NCI-H1105 (cell line): ENCODE measurements around the gene NME7.

ENCODE experiments used
- DNase-seq: peaks from one replicate; lab custom pipeline; 2025; lab: John Stamatoyannopoulos, UW

The NME7 gene

GRCh38 chr1:169106921-169107602 lies 260.5 kb downstream of the NME7 start:
- peak; percentile 27 for DNase-seq

GRCh38 chr1:169106095-169106920 lies 261.3 kb downstream of the NME7 start, which contains the start of gene ATP1B1:
Gene ATP1B1, plus strand, starts transcription at chr1:169106690. Its CDS starts 140 bp downstream, at chr1:169106830.
- peak; percentile 95 for DNase-seq

DNA sequence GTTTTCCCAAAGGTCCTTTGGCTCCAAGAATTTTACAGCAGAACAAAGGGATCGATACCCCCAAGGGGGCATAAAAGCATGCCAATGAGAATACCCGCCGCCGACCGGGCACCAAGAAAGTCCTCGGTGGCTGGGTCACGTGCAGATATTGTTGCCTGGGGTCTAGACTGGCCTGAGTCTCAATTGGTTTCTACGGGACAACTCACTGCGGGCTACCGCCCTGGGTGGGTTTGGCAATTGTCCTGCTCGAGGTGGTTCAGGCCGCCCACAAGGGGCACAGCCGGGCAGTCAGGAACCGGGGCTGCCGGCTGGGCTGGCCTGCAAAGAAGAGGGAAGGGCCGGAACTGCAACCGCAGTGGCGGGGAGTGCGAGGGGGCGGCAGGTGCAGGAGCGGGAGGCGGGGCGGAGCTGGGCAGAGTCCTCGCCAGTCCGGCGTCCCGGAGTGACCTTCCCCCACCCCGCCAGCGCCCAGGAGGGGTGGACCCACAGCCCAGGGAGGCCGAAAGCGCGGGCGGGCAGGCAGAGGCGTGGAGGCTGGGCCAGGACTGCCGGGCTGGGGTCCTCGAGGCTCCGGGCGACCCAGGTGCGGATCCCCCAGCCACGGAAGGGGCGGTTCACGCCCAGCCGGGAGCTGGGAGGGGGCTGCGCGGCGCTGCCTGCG lies 262.0 kb downstream of the NME7 start:
- DNase-seq: peak; percentile 88

DNA sequence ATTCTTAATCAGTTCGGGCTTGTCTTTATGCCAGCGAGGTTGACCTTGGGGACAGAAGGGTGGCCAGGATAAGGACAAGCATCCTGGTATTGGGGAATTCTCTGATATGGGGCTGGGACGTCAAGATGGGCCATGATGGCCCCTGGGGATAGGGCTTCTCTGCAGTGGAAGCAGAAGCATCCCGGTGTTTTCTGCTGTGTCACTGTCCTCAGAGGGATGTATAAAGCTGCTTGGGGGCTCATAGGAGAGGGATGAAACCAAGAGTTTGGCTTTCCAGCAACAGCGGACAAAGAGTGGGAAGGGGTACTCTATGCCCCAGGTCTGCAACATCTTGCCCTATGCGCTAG lies 262.5 kb downstream of the NME7 start:
- no peak for DNase-seq

- no peak for DNase-seq
Measured at GRCh38 chr1:169103480-169103893, 264.1 kb downstream of the NME7 start.

- no peak for DNase-seq
Measured at GRCh38 chr1:169103002-169103401, 264.6 kb downstream of the NME7 start.

DNA sequence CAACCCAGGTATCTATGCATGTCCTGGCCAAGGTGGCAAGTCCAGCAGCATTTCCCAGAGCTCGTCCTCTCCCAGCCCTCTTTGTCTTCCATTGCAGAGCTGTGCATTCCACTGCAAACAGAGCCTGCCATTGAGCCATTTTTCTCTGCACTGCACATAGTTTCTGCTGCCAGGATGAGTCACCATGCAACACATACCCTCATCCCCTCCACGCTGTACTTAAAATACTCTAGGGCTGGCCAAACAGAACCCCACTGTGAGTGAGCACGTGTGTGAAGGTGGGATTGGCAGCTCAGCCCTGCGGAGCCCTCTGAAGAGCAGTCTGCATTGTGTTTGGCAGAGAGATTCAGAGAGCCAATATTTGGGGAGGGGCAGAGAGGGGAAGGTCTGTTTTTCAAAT lies 265.0 kb downstream of the NME7 start:
- DNase-seq: no peak

GRCh38 chr1:169100651-169101088 lies 266.9 kb downstream of the NME7 start:
- no peak for DNase-seq

- DNase-seq: no peak
Measured at GRCh38 chr1:169100208-169100607, 267.4 kb downstream of the NME7 start.

GRCh38 chr1:169099561-169099960 lies 268.0 kb downstream of the NME7 start:
- no peak for DNase-seq

DNA sequence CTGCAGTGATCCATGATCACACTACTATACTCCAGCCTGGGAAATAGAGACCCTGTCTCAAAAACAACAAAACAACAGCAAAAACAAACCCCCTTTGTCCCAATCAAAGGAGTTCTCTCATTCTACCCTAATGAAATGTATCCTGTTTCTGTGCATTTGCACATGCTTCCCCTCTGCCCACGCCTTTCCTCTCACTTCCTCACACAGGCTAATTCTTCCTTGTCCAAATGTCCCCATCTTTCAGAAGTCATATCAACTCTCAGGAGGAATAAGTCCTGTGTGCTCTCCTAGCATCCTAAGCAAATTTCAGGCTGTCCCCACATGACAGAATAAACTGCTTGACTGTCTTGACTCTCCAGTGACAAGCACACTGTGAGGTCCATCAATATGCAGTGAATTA lies 269.2 kb downstream of the NME7 start:
- DNase-seq: no peak

GRCh38 chr1:169094897-169095569 lies 272.6 kb downstream of the NME7 start:
- DNase-seq: no peak

- DNase-seq: no peak
Measured at GRCh38 chr1:169092399-169092798, 275.2 kb downstream of the NME7 start.

GRCh38 chr1:169091480-169091941 lies 276.1 kb downstream of the NME7 start:
- no peak for DNase-seq

- DNase-seq: no peak
Measured at GRCh38 chr1:169090900-169091311, 276.7 kb downstream of the NME7 start.

GRCh38 chr1:169090308-169090899 lies 277.2 kb downstream of the NME7 start:
- DNase-seq: no peak

- DNase-seq: no peak
Measured at GRCh38 chr1:169089776-169090175, 277.8 kb downstream of the NME7 start.

- DNase-seq: no peak
Measured at GRCh38 chr1:169087876-169088275, 279.7 kb downstream of the NME7 start.

DNA sequence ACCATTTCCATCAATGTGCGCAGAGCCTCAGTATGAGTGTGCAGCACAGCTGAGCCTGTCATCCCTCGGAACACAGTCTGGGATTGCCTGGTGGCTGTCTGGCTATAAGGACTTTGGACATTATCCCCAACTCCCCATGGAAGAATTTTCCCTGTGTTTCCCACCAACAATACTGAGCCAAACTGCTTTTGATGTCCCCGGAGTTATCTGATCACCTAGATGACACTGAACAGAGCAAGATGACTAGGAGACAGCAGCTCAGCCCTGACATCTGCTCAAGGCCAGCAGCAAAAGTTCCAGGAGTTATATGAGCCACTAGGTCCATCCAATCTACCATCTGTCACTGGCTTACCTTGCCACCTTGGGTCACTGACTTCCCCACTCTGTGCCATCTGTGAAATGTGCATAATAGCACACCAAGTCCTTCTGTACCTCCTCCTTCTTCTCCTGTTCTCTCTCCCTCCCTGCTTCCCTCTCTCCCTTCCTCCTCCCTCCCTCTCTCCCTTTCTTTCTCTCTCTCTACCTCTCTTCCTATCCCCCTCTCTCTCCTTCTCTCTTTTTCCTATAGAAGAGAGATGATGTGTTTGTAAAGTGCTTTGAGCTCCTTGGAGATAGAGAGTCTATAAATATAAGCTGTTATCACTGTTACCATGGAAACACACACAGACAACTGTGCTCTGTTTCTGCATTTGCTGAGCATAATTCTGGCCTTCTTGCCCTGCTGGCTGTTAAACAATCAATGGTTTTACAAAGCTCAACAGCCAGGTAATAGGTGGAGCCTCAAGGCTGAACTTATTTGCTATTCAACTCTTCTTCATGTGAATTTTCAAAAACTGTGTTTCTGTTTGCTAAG lies 280.8 kb downstream of the NME7 start:
- DNase-seq: no peak

DNA sequence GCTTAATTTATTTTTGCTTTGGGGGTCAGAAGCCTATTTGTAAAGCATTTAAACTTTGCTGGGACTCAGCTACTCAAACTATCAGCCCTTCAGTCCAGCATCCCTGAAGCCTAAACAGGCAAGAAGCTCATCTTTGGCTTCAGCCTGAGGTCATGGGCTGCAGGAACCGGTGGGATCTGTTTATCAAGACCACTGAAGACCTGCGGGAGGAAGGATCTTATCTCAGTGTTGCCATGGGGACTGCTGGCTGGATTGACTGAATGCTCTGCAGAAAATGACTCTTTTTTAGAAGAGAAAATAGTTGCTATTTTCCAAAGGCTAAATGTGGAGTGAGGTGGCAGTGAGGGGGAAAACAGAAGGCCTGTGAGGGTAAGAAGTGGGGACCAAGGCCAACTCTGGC lies 281.7 kb downstream of the NME7 start:
- DNase-seq: no peak
